Esophagus muscularis mucosa (tissue), 4 donors: ENCODE results near the gene SDR39U1. TPM values are rescaled to one million over a fixed set of nuclear protein-coding genes. Genes with fewer than 3 reads are reported as not detected.

Source experiments
- DNase-seq: peaks from one replicate; pipeline ENCODE4 v3.0.0-alpha.2; 2017; ENCODE audit errors: extremely low spot score
- H3K27ac ChIP-seq, 4 donors: fragments of 200-600 bp; sonication (generic); replicated peaks in 1 of 4; 1 replicate in 3 of 4; 2 replicates in 1 of 4; pipeline ENCODE4 v1.5.1; 2016 to 2019; ENCODE audit warnings: mild to moderate bottlenecking in 1 of 4
- H3K27me3 ChIP-seq, 4 donors: fragments of 200-600 bp; sonication (generic); one replicate each; pipeline versions ENCODE4 v1.5.1 to v1.6.0; 2016 to 2019
- H3K36me3 ChIP-seq, 4 donors: fragments of 200-600 bp; sonication (generic); one replicate each; pipeline ENCODE4 v1.5.1; 2016 to 2019
- H3K4me1 ChIP-seq, 4 donors: fragments of 200-600 bp; sonication (generic); one replicate each; pipeline ENCODE4 v1.5.1; 2016 to 2019
- H3K4me3 ChIP-seq, 4 donors: fragments of 200-600 bp; sonication (generic); 1 replicate in 2 of 4; 2 replicates in 2 of 4; pipeline ENCODE4 v1.5.1; 2016 to 2019; ENCODE audit warnings: mild to moderate bottlenecking in 4 of 4, moderate library complexity in 1 of 4
- H3K9me3 ChIP-seq, 4 donors: fragments of 200-600 bp; sonication (generic); 1 replicate in 3 of 4; 2 replicates in 1 of 4; pipeline ENCODE4 v1.5.1; 2016 to 2019
- EP300 ChIP-seq: sonication (generic); formaldehyde crosslinking; IDR thresholded peaks from one replicate; pipeline ENCODE4 v1.6.1; 2017; ENCODE audit warnings: antibody characterized with exemption
- POLR2A ChIP-seq: fragments of 450-650 bp; IDR thresholded peaks from one replicate; pipeline ENCODE4 v1.6.1; 2017; ENCODE audit warnings: antibody characterized with exemption, moderate library complexity, mild to moderate bottlenecking, low read depth
- POLR2AphosphoS5 ChIP-seq, 2 donors: sonication (generic); formaldehyde crosslinking; IDR thresholded peaks; one replicate each; pipeline ENCODE4 v1.6.1; 2017; ENCODE audit warnings: antibody characterized with exemption in 2 of 2
- WGBS: methylation state at CpG from one replicate; pipeline ENCODE4 v1.1.5; 2018; 5-methylcytosine and 5-hydroxymethylcytosine counted together
- intact Hi-C: fragments of 100-400 bp; cut with DNase I; formaldehyde crosslinking; loops from one replicate; pipeline ENCODE4 v1.15.1; 2023
- total RNA-seq, 4 donors: library from RNA; depleted of rRNA; stranded (reverse); fragments of >200 nt; gene quantifications; one replicate each; pipeline versions ENCODE4 v1.1.0 to v1.2.1, GENCODE V29; 2016
- TF ChIP-seq, protein P1 (sequence below), 3 experiments: fragments of 200-600 bp in 2 of 3; fragments of 450-650 bp in 1 of 3; sonication (generic) in 2 of 3; IDR thresholded peaks; one replicate each; pipeline ENCODE4 v1.5.1; 2017 to 2019; ENCODE audit warnings: antibody characterized with exemption in 3 of 3, mild to moderate bottlenecking in 2 of 3, moderate library complexity in 1 of 3

The SDR39U1 gene
- total RNA-seq, 4 donors from 2014 or later, result 23.9 to 48.6 (median 33.5) TPM

DNA sequence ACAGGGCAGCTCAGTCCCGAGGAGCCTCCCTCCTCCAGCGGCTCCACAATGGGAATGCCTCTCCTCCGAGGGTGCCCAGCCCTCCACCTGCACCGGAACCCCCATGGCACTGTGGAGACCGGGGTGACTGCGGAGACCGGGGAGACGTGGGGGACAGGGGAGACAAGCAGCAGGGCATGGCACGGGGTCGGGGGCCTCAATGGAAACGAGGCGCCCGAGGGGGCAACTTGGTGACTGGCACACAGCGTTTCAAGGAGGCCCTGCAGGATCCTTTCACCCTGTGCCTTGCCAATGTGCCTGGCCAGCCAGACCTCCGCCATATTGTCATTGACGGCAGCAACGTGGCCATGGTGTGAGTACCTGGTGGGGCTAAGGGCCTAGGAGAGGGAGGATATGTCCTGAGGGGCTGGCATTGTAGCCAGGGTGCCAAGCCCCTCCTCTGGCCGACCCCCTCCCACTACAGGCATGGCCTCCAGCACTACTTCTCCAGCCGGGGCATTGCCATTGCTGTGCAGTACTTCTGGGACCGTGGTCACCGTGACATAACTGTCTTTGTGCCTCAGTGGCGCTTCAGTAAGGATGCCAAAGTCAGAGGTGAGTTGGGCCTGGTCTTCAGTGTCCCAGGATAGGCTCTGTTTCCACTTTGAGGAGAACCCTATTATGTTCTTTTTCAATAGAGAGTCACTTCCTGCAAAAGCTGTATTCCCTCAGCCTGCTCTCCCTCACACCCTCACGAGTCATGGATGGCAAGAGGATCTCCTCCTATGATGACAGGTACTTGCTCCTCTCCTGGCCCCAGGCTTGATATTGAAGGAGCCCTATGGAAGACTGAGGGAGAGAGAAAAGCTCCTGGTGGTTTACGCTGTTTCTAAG is 10.1 kb downstream of the SDR39U1 start:
- peak; percentile 64 for DNase-seq
- Histone ChIP-seq H3K4me3 (peak overlapping the region; percentile 66 to 87 (median 70)), H3K9me3 (no peaks in the 10 kb centered on the region), H3K27ac (peak overlapping the region; percentile 2 to 98 (median 92)), H3K4me1 (peaks cover 54 to 69% (median 59%) of the 10 kb centered on the region in 4 donors), H3K36me3 (peaks cover 19 to 59% (median 48%) of the 10 kb centered on the region in 4 donors), H3K27me3 (no peaks in the 10 kb centered on the region)
- WGBS, result 75% methylated on average over 19 of the region's 24 CpGs
- TF ChIP-seq POLR2A, result no peak
- TF ChIP-seq POLR2AphosphoS5 (IDR thresholded peaks at IDR 0.05), result no peak
- no peak for TF ChIP-seq EP300
- TF ChIP-seq, protein P1, sequence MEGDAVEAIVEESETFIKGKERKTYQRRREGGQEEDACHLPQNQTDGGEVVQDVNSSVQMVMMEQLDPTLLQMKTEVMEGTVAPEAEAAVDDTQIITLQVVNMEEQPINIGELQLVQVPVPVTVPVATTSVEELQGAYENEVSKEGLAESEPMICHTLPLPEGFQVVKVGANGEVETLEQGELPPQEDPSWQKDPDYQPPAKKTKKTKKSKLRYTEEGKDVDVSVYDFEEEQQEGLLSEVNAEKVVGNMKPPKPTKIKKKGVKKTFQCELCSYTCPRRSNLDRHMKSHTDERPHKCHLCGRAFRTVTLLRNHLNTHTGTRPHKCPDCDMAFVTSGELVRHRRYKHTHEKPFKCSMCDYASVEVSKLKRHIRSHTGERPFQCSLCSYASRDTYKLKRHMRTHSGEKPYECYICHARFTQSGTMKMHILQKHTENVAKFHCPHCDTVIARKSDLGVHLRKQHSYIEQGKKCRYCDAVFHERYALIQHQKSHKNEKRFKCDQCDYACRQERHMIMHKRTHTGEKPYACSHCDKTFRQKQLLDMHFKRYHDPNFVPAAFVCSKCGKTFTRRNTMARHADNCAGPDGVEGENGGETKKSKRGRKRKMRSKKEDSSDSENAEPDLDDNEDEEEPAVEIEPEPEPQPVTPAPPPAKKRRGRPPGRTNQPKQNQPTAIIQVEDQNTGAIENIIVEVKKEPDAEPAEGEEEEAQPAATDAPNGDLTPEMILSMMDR (IDR thresholded peaks at IDR 0.05), result no peak
- intact Hi-C loops, result loop anchor here (5.0 to 10.0 kb wide), 2 partner anchors 35 to 288 kb away; partner anchors contain the start of genes EMC9, NYNRIN, PSME2 and RNF31

DNA sequence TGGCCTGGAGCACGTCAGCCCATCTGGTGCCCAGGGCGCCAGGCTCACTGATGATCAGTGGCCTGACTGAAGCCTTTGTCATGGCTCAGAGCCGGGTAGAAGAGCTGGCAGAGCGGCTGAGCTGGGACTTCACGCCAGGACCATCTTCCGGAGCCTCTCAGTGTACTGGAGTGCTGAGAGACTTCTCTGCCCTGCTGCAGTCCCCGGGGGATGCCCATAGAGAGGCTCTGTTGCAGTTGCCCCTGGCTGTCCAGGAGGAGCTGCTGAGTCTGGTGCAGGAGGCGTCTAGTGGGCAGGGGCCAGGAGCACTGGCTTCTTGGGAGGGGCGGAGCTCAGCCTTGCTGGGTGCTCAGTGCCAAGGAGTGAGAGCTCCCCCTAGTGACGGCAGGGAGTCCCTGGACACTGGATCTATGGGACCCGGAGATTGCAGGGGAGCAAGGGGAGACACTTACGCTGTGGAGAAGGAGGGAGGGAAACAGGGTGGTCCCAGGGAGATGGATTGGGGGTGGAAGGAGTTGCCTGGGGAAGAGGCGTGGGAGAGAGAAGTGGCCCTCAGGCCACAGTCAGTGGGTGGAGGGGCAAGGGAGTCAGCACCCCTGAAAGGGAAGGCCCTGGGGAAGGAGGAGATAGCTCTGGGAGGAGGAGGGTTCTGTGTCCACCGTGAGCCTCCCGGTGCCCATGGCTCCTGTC is 10.9 kb downstream of the SDR39U1 start:
- TF ChIP-seq POLR2AphosphoS5 (IDR thresholded peaks at IDR 0.05), result peak; percentile 46 to 73
- no peak for TF ChIP-seq POLR2A
- TF ChIP-seq, protein P1 (IDR thresholded peaks at IDR 0.05), result peak; percentile 82 to 88 (median 83)
- no peak for TF ChIP-seq EP300
- Histone ChIP-seq H3K27ac (peak overlapping the region; percentile 92 to 98 (median 92)), H3K27me3 (no peaks in the 10 kb centered on the region), H3K36me3 (peaks cover 14 to 51% (median 41%) of the 10 kb centered on the region in 4 donors), H3K4me1 (peaks cover 46 to 62% (median 52%) of the 10 kb centered on the region in 4 donors), H3K9me3 (no peaks in the 10 kb centered on the region), H3K4me3 (peak overlapping the region; percentile 66 to 87 (median 70))
- WGBS, result 12% methylated on average over 8 of the region's 15 CpGs
- intact Hi-C loops, result loop anchor here (1.0 to 10.0 kb wide), 3 partner anchors 34 to 287 kb away; partner anchors contain the start of genes EMC9, NYNRIN, PSME2 and RNF31
- peak; percentile 94 for DNase-seq

DNA sequence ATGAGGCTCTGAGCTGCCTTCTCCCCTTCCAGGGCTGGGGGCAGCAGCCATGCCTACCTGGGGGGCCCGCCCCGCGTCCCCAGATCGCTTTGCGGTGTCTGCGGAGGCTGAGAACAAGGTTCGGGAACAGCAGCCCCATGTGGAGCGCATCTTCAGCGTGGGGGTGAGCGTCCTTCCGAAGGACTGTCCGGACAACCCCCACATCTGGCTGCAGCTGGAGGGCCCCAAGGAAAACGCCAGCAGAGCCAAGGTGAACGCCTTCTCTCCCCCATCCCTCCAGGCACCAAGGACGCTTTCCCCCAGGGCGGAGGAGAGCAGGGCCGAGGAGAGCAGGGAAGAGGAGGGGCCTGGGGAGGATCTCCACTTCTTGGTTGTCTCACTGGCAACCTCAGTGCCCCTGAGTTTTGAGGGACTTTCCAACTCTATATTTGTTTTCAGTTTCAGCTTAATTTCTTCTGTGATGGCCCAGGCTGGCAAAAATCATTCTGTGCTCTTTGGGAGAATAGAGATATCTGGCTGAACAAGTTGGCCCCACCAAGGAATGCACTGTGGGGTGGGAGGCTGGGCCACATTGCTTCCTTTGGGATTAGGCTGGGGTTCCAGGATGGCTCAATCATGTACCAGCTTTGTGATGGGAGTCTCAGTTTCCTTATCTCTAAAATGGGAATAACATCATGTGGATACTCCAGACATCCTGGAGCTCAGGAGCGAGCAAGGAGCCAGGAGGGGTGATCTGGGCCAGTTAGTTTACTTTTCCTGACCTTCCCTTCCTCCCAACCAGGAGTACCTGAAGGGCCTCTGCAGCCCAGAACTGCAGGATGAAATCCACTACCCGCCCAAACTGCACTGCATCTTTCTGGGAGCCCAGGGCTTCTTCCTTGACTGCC is 11.7 kb downstream of the SDR39U1 start:
- H3K27me3 ChIP-seq, result no peaks in the 10 kb centered on the region
- H3K4me1 ChIP-seq, result peaks cover 39 to 56% (median 45%) of the 10 kb centered on the region in 4 donors
- peak; percentile 89 for DNase-seq
- 37% methylated on average over 4 of the region's 19 CpGs for WGBS
- peak overlapping the region; percentile 92 to 98 (median 92) for H3K27ac ChIP-seq
- peak overlapping the region; percentile 66 to 87 (median 70) for H3K4me3 ChIP-seq
- H3K9me3 ChIP-seq, result no peaks in the 10 kb centered on the region
- peaks cover 14 to 45% (median 35%) of the 10 kb centered on the region in 4 donors for H3K36me3 ChIP-seq
- TF ChIP-seq EP300, result no peak
- peak; percentile 13 to 17 for TF ChIP-seq POLR2AphosphoS5 (IDR thresholded peaks at IDR 0.05)
- no peak for TF ChIP-seq POLR2A
- intact Hi-C loops, result loop anchor here (1.0 to 10.0 kb wide), 3 partner anchors 34 to 286 kb away; partner anchors contain the start of genes EMC9, NYNRIN, PSME2 and RNF31

DNA sequence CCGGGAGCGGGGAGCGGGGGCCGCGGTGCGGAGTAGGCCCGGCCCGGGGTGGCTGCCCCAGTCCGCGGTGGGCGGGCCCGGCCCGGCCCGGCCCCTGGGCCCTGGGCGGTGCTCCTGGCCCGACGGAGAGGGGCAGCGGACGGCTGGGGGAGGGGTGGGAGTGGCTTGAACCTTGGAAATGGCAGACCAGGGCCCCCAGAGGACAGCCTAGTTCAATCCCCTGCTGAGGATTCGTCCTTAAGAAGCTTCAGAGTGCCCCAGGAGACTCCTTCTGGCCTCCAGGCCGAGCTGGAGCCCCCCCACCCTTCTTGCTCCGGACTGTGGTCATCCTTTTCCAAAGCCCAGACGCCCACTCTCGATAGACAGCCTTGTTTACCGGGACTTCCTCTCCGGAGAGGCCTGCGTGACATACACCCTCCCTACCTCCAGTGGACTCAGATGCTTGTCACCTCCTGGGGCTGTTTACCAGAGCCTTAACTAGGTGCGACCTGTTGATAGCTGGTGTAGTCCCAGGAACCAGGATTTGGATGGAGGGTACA is 12.4 kb downstream of the SDR39U1 start:
- Histone ChIP-seq H3K36me3 (peaks cover 14 to 38% (median 32%) of the 10 kb centered on the region in 4 donors), H3K27ac (peak overlapping the region; percentile 92 to 98 (median 92)), H3K4me1 (peaks cover 36 to 56% (median 45%) of the 10 kb centered on the region in 4 donors), H3K9me3 (no peaks in the 10 kb centered on the region), H3K27me3 (no peaks in the 10 kb centered on the region), H3K4me3 (peak overlapping the region; percentile 66 to 87 (median 70))
- peak; percentile 93 for DNase-seq
- intact Hi-C loops, result loop anchor here (5.0 to 10.0 kb wide), 2 partner anchors 33 to 285 kb away; partner anchors contain the start of genes EMC9, NYNRIN, PSME2 and RNF31
- TF ChIP-seq, protein P1 (IDR thresholded peaks at IDR 0.05), result no peak
- TF ChIP-seq POLR2AphosphoS5 (IDR thresholded peaks at IDR 0.05), result no peak
- no peak for TF ChIP-seq EP300
- no peak for TF ChIP-seq POLR2A
- WGBS, result 0% methylated on average over 7 of the region's 28 CpGs
